ENCODE measurements around the gene MRPS6. TPM values are rescaled to one million over a fixed set of nuclear protein-coding genes. Genes with fewer than 3 reads are reported as not detected.

MRPS6 gene
- total RNA-seq, 1 experiment from 2014 or later, result 41.0 TPM

- intact Hi-C loops (cut with micrococcal nuclease; ENCODE audit: unreplicated experiment), result no loop called here
- no TSS peak for BruUV-seq (replicated peaks)
- Histone ChIP-seq H3F3A (ENCODE audit: insufficient read depth, low read depth) (no peaks in the 10 kb centered on the region), H3K4me1 (replicated peaks; ENCODE audit: insufficient read depth) (no peaks in the 10 kb centered on the region), H3K27me3 (ENCODE audit: insufficient read depth, low read depth) (no peaks in the 10 kb centered on the region), H4K20me1 (ENCODE audit: insufficient read depth) (no peaks in the 10 kb centered on the region), H2AFZ (no peak overlapping the region), H3K9me3 (ENCODE audit: insufficient read depth, low read depth) (no peaks in the 10 kb centered on the region), H3K79me2 (ENCODE audit: low read depth) (no peaks in the 10 kb centered on the region), H3K4me2 (no peak overlapping the region), H3K4me3 (no peak overlapping the region), H3K36me3 (ENCODE audit: low read depth) (no peaks in the 10 kb centered on the region), H3K27ac (no peak overlapping the region), H3K9me2 (ENCODE audit: insufficient read depth) (no peaks in the 10 kb centered on the region)
- ChIA-PET CTCF (no interaction called here), POLR2A (ENCODE audit: unreplicated experiment) (no interaction called here)
- no peak for DNase-seq
- TF ChIP-seq EZH2 (IDR thresholded peaks at IDR 0.05; ENCODE audit: low read depth), result no peak
- no peak for TF ChIP-seq CTCF (conservative IDR thresholded peaks at IDR 0.05)
Measured at GRCh38 chr21:34182436-34182835, 109.1 kb downstream of the MRPS6 start.

- Histone ChIP-seq H3K4me1 (replicated peaks; ENCODE audit: insufficient read depth) (no peaks in the 10 kb centered on the region), H3K36me3 (ENCODE audit: low read depth) (no peaks in the 10 kb centered on the region), H3K9me2 (ENCODE audit: insufficient read depth) (no peaks in the 10 kb centered on the region), H3K27me3 (ENCODE audit: insufficient read depth, low read depth) (no peaks in the 10 kb centered on the region), H2AFZ (no peak overlapping the region), H3K27ac (no peak overlapping the region), H3F3A (ENCODE audit: insufficient read depth, low read depth) (no peaks in the 10 kb centered on the region), H4K20me1 (ENCODE audit: insufficient read depth) (no peaks in the 10 kb centered on the region), H3K4me2 (no peak overlapping the region), H3K79me2 (ENCODE audit: low read depth) (no peaks in the 10 kb centered on the region), H3K9me3 (ENCODE audit: insufficient read depth, low read depth) (no peaks in the 10 kb centered on the region), H3K4me3 (no peak overlapping the region)
- TF ChIP-seq EZH2 (IDR thresholded peaks at IDR 0.05; ENCODE audit: low read depth) (no peak), CTCF (conservative IDR thresholded peaks at IDR 0.05) (no peak)
- ChIA-PET POLR2A (ENCODE audit: unreplicated experiment) (no interaction called here), CTCF (no interaction called here)
- intact Hi-C loops (cut with micrococcal nuclease; ENCODE audit: unreplicated experiment), result no loop called here
- no TSS peak for BruUV-seq (replicated peaks)
- no peak for DNase-seq
Measured at GRCh38 chr21:34183331-34183928, 110.1 kb downstream of the MRPS6 start.

GRCh38 chr21:34184232-34184631 is 110.9 kb downstream of the MRPS6 start:
- H3K79me2 ChIP-seq (ENCODE audit: low read depth), result no peaks in the 10 kb centered on the region
- intact Hi-C loops (cut with micrococcal nuclease; ENCODE audit: unreplicated experiment), result no loop called here
- H3K36me3 ChIP-seq (ENCODE audit: low read depth), result no peaks in the 10 kb centered on the region
- DNase-seq, result no peak
- no peaks in the 10 kb centered on the region for H3K9me2 ChIP-seq (ENCODE audit: insufficient read depth)
- H3K4me1 ChIP-seq (replicated peaks; ENCODE audit: insufficient read depth), result no peaks in the 10 kb centered on the region
- H3F3A ChIP-seq (ENCODE audit: insufficient read depth, low read depth), result no peaks in the 10 kb centered on the region
- H2AFZ ChIP-seq, result no peak overlapping the region
- ChIA-PET POLR2A (ENCODE audit: unreplicated experiment) (no interaction called here), CTCF (no interaction called here)
- no TSS peak for BruUV-seq (replicated peaks)
- no peaks in the 10 kb centered on the region for H3K9me3 ChIP-seq (ENCODE audit: insufficient read depth, low read depth)
- TF ChIP-seq CTCF (conservative IDR thresholded peaks at IDR 0.05), result no peak
- TF ChIP-seq EZH2 (IDR thresholded peaks at IDR 0.05; ENCODE audit: low read depth), result no peak
- no peak overlapping the region for H3K4me2 ChIP-seq
- no peaks in the 10 kb centered on the region for H4K20me1 ChIP-seq (ENCODE audit: insufficient read depth)
- no peak overlapping the region for H3K27ac ChIP-seq
- H3K4me3 ChIP-seq, result no peak overlapping the region
- H3K27me3 ChIP-seq (ENCODE audit: insufficient read depth, low read depth), result no peaks in the 10 kb centered on the region

All from PC-9 (cell line).